B cell (primary cell): ENCODE results near the gene ACP7.

Experiments used
- EZH2 ChIP-seq: IDR thresholded peaks from 2 replicates; pipeline ENCODE4 v1.6.1; 2012; ENCODE audit warnings: borderline replicate concordance, low read depth, mild to moderate bottlenecking, moderate library complexity, low read length; ENCODE audit not compliant: insufficient read depth, poor library complexity, severe bottlenecking
- TF ChIP-seq, protein P1 (sequence below): fragments of 200-600 bp; IDR thresholded peaks from one replicate; pipeline ENCODE4 v1.8.0; 2022; ENCODE audit warnings: antibody characterized with exemption, mild to moderate bottlenecking

DNA sequence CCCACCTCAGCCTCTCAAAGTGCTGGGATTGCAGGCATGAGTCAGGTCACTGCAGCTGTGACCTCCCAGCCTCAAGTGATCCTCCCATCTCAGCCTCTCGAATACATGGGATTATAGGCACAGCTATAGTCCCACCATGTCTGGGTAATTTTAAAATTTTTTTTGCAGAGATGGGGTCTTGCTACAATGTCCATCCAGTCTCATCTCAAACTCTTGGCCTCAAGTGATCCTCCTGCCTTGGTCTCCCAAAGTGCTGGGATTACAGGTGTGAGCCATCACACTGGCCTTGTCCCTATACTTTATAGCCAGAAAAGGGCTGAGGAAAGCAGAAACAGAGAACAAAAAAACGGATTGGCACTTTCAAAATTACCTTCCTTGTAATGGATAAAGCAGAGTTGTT is 47.0 kb upstream of the ACP7 start:
- TF ChIP-seq, protein P1, sequence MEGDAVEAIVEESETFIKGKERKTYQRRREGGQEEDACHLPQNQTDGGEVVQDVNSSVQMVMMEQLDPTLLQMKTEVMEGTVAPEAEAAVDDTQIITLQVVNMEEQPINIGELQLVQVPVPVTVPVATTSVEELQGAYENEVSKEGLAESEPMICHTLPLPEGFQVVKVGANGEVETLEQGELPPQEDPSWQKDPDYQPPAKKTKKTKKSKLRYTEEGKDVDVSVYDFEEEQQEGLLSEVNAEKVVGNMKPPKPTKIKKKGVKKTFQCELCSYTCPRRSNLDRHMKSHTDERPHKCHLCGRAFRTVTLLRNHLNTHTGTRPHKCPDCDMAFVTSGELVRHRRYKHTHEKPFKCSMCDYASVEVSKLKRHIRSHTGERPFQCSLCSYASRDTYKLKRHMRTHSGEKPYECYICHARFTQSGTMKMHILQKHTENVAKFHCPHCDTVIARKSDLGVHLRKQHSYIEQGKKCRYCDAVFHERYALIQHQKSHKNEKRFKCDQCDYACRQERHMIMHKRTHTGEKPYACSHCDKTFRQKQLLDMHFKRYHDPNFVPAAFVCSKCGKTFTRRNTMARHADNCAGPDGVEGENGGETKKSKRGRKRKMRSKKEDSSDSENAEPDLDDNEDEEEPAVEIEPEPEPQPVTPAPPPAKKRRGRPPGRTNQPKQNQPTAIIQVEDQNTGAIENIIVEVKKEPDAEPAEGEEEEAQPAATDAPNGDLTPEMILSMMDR, result no peak
- no peak for TF ChIP-seq EZH2
